Mesothelial cell of epicardium (in vitro differentiated cells): Measurements from ENCODE around the gene CMIP. TPM values are rescaled to one million over a fixed set of nuclear protein-coding genes. Genes with fewer than 3 reads are reported as not detected.

Experiments
- DNase-seq, 2 experiments: peaks; one replicate each; pipeline ENCODE4 v3.0.0; 2021; ENCODE audit warnings: low spot score in 2 of 2; ENCODE audit not compliant: unreplicated experiment in 2 of 2
- H3K27ac Mint-ChIP-seq: 2 replicates; pipeline ENCODE4 v1.8.0; 2021; ENCODE audit warnings: mixed read lengths
- H3K27me3 Mint-ChIP-seq: 2 replicates; pipeline ENCODE4 v1.8.0; 2021; ENCODE audit warnings: low read depth, mixed read lengths
- H3K36me3 Mint-ChIP-seq: 2 replicates; pipeline ENCODE4 v1.8.0; 2021; ENCODE audit warnings: mixed read lengths
- H3K4me1 Mint-ChIP-seq: 2 replicates; pipeline ENCODE4 v1.8.0; 2021; ENCODE audit warnings: mixed read lengths
- H3K4me3 Mint-ChIP-seq: 2 replicates; pipeline ENCODE4 v1.8.0; 2021; ENCODE audit warnings: mild to moderate bottlenecking, moderate library complexity, mixed read lengths
- H3K9me3 Mint-ChIP-seq: 2 replicates; pipeline ENCODE4 v1.8.0; 2021; ENCODE audit warnings: mixed read lengths
- total RNA-seq: library from RNA; stranded (reverse); gene quantifications from 3 replicates; pipeline ENCODE4 v1.2.1, GENCODE V29; 2021
- TF ChIP-seq, protein P1 (sequence below): fragments of 200-600 bp; sonication (generic); IDR thresholded peaks from one replicate; pipeline ENCODE4 v1.5.0; 2021; ENCODE audit warnings: antibody characterized with exemption; ENCODE audit not compliant: unreplicated experiment

The CMIP gene
- total RNA-seq, 1 donor from 2014 or later = 71.0 TPM

DNA sequence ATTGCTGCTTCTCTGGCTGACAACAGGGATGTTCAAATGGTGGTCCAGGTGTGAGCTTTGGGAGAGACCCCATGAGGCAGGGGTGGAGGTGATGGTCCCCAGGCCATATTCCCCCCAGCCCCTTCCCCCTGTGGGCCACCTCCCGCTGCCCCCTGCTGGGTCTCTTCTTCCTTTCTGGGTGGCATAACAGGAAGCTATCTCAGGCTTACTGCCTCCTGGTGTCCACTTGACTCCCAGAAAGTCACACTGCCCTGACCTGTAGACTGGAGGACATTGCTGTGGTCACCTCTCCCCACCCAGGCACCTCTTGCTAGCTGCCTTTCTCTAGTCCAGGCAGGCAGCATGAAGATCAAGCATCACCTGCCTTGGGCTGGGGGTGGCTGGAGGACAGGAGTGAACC is 288.1 kb downstream of the CMIP start:
- Mint-ChIP-seq H3K4me1 (peaks cover 20% of the 10 kb centered on the region), H3K9me3 (no peaks in the 10 kb centered on the region), H3K27me3 (no peaks in the 10 kb centered on the region), H3K36me3 (no peaks in the 10 kb centered on the region), H3K4me3 (no peak overlapping the region), H3K27ac (no peak overlapping the region)
- no peak for DNase-seq
- TF ChIP-seq, protein P1, sequence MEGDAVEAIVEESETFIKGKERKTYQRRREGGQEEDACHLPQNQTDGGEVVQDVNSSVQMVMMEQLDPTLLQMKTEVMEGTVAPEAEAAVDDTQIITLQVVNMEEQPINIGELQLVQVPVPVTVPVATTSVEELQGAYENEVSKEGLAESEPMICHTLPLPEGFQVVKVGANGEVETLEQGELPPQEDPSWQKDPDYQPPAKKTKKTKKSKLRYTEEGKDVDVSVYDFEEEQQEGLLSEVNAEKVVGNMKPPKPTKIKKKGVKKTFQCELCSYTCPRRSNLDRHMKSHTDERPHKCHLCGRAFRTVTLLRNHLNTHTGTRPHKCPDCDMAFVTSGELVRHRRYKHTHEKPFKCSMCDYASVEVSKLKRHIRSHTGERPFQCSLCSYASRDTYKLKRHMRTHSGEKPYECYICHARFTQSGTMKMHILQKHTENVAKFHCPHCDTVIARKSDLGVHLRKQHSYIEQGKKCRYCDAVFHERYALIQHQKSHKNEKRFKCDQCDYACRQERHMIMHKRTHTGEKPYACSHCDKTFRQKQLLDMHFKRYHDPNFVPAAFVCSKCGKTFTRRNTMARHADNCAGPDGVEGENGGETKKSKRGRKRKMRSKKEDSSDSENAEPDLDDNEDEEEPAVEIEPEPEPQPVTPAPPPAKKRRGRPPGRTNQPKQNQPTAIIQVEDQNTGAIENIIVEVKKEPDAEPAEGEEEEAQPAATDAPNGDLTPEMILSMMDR = no peak

- no peak for DNase-seq
- Mint-ChIP-seq H3K36me3 (no peaks in the 10 kb centered on the region), H3K4me3 (no peak overlapping the region), H3K27ac (no peak overlapping the region), H3K27me3 (no peaks in the 10 kb centered on the region), H3K9me3 (no peaks in the 10 kb centered on the region), H3K4me1 (peaks cover 22% of the 10 kb centered on the region)
- TF ChIP-seq, protein P1 = no peak
These were observed 288.7 kb downstream of the CMIP start for GRCh38 chr16:81733295-81733694.

GRCh38 chr16:81734632-81735434 is 290.2 kb downstream of the CMIP start:
- Mint-ChIP-seq H3K36me3 (no peaks in the 10 kb centered on the region), H3K4me3 (no peak overlapping the region)

DNA sequence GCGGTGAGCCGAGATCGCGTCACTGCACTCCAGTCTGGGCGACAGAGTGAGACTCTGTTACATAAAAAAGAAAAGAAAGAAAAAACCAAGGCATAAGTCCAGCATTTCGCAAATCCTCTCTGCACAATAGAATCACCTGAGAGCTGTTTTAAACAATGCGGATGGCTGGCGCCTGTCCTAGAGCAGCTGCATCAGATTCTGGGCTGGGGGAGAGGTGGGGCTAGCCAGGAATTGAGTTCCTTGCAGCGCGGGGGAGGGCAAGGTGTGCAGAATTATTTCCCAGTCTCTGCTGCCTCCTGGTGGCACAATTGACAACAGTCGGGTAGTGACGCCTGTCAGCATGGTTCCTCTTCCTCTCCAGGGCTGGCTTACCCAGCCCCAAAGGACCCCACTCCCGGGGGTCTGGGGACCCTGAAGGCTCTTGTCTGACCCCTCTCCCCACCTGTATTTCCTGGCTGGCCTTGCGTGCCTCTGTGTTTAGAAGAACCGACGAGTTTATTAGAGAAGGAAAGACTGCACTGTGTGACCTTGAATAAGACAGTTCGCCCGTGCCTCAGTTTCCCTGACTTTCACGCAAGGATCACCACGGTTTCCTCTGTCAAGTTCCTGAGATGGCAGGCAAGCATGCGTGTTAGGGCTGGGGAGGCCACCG is 293.4 kb downstream of the CMIP start:
- Mint-ChIP-seq H3K36me3 (no peaks in the 10 kb centered on the region), H3K9me3 (no peaks in the 10 kb centered on the region), H3K27ac (no peak overlapping the region), H3K4me3 (peak overlapping the region; percentile 58), H3K27me3 (peaks cover 4% of the 10 kb centered on the region), H3K4me1 (peaks cover 7% of the 10 kb centered on the region)
- TF ChIP-seq, protein P1 = peak; percentile 87
- peak; percentile 57 to 84 for DNase-seq

More at GRCh38 chr16:81734632-81735434, 290.2 kb downstream of the CMIP start:
- Mint-ChIP-seq H3K4me1 (peaks cover 16% of the 10 kb centered on the region), H3K9me3 (no peaks in the 10 kb centered on the region), H3K27me3 (no peaks in the 10 kb centered on the region), H3K27ac (no peak overlapping the region)
- DNase-seq = no peak
- TF ChIP-seq, protein P1 = no peak

- Mint-ChIP-seq H3K4me1 (peaks cover 7% of the 10 kb centered on the region), H3K27me3 (peaks cover 8% of the 10 kb centered on the region), H3K27ac (no peak overlapping the region), H3K36me3 (no peaks in the 10 kb centered on the region), H3K9me3 (no peaks in the 10 kb centered on the region), H3K4me3 (no peak overlapping the region)
- TF ChIP-seq, protein P1 = no peak
- no peak for DNase-seq
These were observed 294.3 kb downstream of the CMIP start for GRCh38 chr16:81738783-81739496.
